Daoy (cell line): ENCODE data around the gene CHDH. TPM values are rescaled to one million over a fixed set of nuclear protein-coding genes. Genes with fewer than 3 reads are reported as not detected.

Source experiments
- DNase-seq: peaks from one replicate; pipeline ENCODE4 v3.0.0-alpha.2; 2015; ENCODE audit warnings: low read depth
- total RNA-seq: library from RNA; depleted of rRNA; stranded (reverse); fragments of >200 nt; shearing (Covaris generic); gene quantifications from 2 replicates; pipeline ENCODE4 v1.2.3, GENCODE V29; 2014

Gene CHDH
- total RNA-seq, 1 experiment from 2014 or later = 6.2 TPM

GRCh38 chr3:53823956-53824657 lies 22.1 kb downstream of the CHDH start:
- no peak for DNase-seq

- no peak for DNase-seq
Observed at GRCh38 chr3:53823026-53823955, 22.9 kb downstream of the CHDH start.

GRCh38 chr3:53822331-53822741 lies 23.9 kb downstream of the CHDH start:
- no peak for DNase-seq

GRCh38 chr3:53821631-53822121 lies 24.5 kb downstream of the CHDH start:
- DNase-seq = peak; percentile 17

- no peak for DNase-seq
Observed at GRCh38 chr3:53820756-53821580, 25.3 kb downstream of the CHDH start.

- no peak for DNase-seq
Observed at GRCh38 chr3:53820084-53820483, 26.1 kb downstream of the CHDH start.

GRCh38 chr3:53819163-53819868 lies 26.9 kb downstream of the CHDH start:
- no peak for DNase-seq

GRCh38 chr3:53818221-53819162 lies 27.7 kb downstream of the CHDH start:
- no peak for DNase-seq

GRCh38 chr3:53817809-53818208 lies 28.4 kb downstream of the CHDH start:
- no peak for DNase-seq

- DNase-seq = no peak
Observed at GRCh38 chr3:53817211-53817610, 29.0 kb downstream of the CHDH start.

GRCh38 chr3:53816425-53816824 lies 29.8 kb downstream of the CHDH start:
- no peak for DNase-seq

GRCh38 chr3:53815651-53816050 lies 30.6 kb downstream of the CHDH start:
- no peak for DNase-seq

- no peak for DNase-seq
Observed at GRCh38 chr3:53815067-53815466, 31.2 kb downstream of the CHDH start.

GRCh38 chr3:53813876-53814275 lies 32.3 kb downstream of the CHDH start:
- DNase-seq = no peak

GRCh38 chr3:53813229-53813628 lies 33.0 kb downstream of the CHDH start:
- DNase-seq = no peak

GRCh38 chr3:53812434-53812833 lies 33.8 kb downstream of the CHDH start:
- no peak for DNase-seq

GRCh38 chr3:53811143-53811927 lies 34.9 kb downstream of the CHDH start:
- DNase-seq = no peak

GRCh38 chr3:53809764-53810400 lies 36.3 kb downstream of the CHDH start:
- no peak for DNase-seq

GRCh38 chr3:53809267-53809666 lies 37.0 kb downstream of the CHDH start:
- no peak for DNase-seq
